Left ventricle myocardium inferior (tissue), 1 donor: Measurements from ENCODE around the gene G6PC3. TPM values are rescaled to one million over a fixed set of nuclear protein-coding genes. Genes with fewer than 3 reads are reported as not detected.
"Not testable (repeated sequence)": the region's sequence is repeated elsewhere in the genome, so short reads cannot be mapped to it uniquely, and the experiment has no call there.

ENCODE experiments used
- DNase-seq: peaks from one replicate; pipeline ENCODE4 v3.0.0-alpha.2; 2020
- H3K27ac ChIP-seq: fragments of 200-600 bp; replicated peaks from 2 replicates; pipeline ENCODE4 v1.8.0; 2021
- H3K27me3 ChIP-seq: fragments of 200-600 bp; 2 replicates; pipeline ENCODE4 v1.8.0; 2021; ENCODE audit warnings: low read depth
- H3K36me3 ChIP-seq: fragments of 200-600 bp; 2 replicates; pipeline ENCODE4 v1.8.0; 2021
- H3K4me1 ChIP-seq: fragments of 200-600 bp; 2 replicates; pipeline ENCODE4 v1.8.0; 2021
- H3K4me3 ChIP-seq: fragments of 200-600 bp; 2 replicates; pipeline ENCODE4 v1.8.0; 2021; ENCODE audit warnings: mild to moderate bottlenecking, moderate library complexity
- H3K9me3 ChIP-seq: fragments of 200-600 bp; replicated peaks from 2 replicates; pipeline ENCODE4 v1.8.0; 2021
- intact Hi-C: fragments of 100-400 bp; cut with micrococcal nuclease; formaldehyde crosslinking; loops from one replicate; pipeline ENCODE4 v1.11.0; 2022
- total RNA-seq: library from RNA; stranded (reverse); fragmentation: NEBNext Ultra II Directional; extraction: Animal tissue kit (Norgen Biotek cat#: 25700); gene quantifications from one replicate; pipeline ENCODE4 v1.2.1, GENCODE V29; 2021
- TF ChIP-seq, protein P1 (sequence below): fragments of 200-600 bp; IDR thresholded peaks from 2 replicates; pipeline ENCODE4 v1.8.0; 2021; ENCODE audit warnings: antibody characterized with exemption, mild to moderate bottlenecking, borderline replicate concordance
- donor health status: DM: no; HTN: yes; CAD: no; lungs with severe emphysema.

G6PC3 gene
- total RNA-seq, 1 donor from 2014 or later, result 29.3 TPM

- TF ChIP-seq, protein P1, sequence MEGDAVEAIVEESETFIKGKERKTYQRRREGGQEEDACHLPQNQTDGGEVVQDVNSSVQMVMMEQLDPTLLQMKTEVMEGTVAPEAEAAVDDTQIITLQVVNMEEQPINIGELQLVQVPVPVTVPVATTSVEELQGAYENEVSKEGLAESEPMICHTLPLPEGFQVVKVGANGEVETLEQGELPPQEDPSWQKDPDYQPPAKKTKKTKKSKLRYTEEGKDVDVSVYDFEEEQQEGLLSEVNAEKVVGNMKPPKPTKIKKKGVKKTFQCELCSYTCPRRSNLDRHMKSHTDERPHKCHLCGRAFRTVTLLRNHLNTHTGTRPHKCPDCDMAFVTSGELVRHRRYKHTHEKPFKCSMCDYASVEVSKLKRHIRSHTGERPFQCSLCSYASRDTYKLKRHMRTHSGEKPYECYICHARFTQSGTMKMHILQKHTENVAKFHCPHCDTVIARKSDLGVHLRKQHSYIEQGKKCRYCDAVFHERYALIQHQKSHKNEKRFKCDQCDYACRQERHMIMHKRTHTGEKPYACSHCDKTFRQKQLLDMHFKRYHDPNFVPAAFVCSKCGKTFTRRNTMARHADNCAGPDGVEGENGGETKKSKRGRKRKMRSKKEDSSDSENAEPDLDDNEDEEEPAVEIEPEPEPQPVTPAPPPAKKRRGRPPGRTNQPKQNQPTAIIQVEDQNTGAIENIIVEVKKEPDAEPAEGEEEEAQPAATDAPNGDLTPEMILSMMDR, result no peak
- peaks cover 41% of the 10 kb centered on the region for H3K36me3 ChIP-seq
- no peak for DNase-seq
- no peaks in the 10 kb centered on the region for H3K27me3 ChIP-seq
- peak overlapping the region; percentile 58 for H3K4me3 ChIP-seq
- no peaks in the 10 kb centered on the region for H3K9me3 ChIP-seq
- peak overlapping the region; percentile 94 for H3K27ac ChIP-seq
- H3K4me1 ChIP-seq, result peaks cover 64% of the 10 kb centered on the region
- intact Hi-C loops, result no loop called here
These were observed 24.3 kb downstream of the G6PC3 start for GRCh38 chr17:44094701-44095387.

DNA sequence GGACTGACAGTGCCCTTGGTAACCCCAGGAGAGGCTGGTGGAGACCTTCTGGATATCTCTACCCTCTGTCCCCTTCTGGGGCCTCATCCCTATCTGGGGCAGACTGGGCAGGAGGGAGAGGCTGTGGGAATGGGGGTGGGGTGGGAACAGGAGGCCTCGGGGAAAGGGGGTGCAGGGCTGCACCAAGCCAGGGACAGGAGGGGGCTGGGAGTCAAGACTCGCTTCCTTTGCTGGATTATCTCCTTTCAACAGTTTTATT is 24.8 kb downstream of the G6PC3 start:
- Histone ChIP-seq H3K27me3 (no peaks in the 10 kb centered on the region), H3K9me3 (no peaks in the 10 kb centered on the region), H3K36me3 (peaks cover 36% of the 10 kb centered on the region), H3K27ac (peak overlapping the region; percentile 94), H3K4me3 (peak overlapping the region; percentile 58), H3K4me1 (peaks cover 69% of the 10 kb centered on the region)
- TF ChIP-seq, protein P1, result no peak
- no peak for DNase-seq
- intact Hi-C loops, result no loop called here

DNA sequence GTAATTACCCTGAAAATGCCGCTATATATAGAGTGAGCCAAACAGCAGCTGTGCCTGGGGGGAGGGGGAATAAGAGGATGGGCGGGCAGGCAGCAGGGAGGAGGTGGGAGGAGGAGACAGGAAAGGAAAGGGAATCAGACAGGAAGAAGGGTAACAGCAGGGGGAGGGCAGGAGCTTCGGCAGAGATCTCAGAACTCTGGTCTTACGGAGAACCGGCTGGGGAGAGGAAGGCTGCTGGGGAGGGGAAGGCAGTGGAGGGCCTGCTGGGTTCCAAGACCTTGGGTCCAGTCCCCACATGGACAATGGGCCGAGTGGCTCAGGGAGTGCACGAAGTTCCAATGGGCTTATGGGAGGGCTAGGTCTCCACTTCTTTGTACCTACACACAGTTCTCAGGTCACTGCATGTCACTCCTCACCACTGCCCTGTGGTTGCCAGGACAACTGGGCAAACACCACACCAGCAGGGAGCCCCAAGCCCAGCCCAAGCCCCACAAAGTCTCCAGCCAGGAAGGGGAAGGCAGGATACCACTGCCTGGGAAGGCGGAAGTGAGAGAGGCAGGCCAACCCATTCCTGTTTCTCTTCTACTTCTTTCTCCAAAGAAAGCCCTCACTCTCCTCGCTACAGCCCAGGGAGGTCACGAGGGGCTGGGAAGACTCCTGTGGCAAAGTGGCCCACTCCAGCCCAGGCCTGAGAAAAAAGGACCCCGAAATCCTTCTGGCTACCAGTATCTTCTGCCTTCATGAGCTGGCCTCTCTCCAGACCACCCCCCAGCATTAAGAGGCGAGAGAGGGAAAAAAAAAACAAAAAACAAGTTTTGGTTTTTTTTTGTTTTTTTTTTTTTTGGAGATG is 25.3 kb downstream of the G6PC3 start:
- Histone ChIP-seq H3K4me3 (peak overlapping the region; percentile 58), H3K27me3 (no peaks in the 10 kb centered on the region), H3K36me3 (peaks cover 31% of the 10 kb centered on the region), H3K9me3 (no peaks in the 10 kb centered on the region), H3K27ac (peak overlapping the region; percentile 94), H3K4me1 (peaks cover 73% of the 10 kb centered on the region)
- intact Hi-C loops, result no loop called here
- TF ChIP-seq, protein P1, result peak; percentile 29
- DNase-seq, result peak; percentile 71

DNA sequence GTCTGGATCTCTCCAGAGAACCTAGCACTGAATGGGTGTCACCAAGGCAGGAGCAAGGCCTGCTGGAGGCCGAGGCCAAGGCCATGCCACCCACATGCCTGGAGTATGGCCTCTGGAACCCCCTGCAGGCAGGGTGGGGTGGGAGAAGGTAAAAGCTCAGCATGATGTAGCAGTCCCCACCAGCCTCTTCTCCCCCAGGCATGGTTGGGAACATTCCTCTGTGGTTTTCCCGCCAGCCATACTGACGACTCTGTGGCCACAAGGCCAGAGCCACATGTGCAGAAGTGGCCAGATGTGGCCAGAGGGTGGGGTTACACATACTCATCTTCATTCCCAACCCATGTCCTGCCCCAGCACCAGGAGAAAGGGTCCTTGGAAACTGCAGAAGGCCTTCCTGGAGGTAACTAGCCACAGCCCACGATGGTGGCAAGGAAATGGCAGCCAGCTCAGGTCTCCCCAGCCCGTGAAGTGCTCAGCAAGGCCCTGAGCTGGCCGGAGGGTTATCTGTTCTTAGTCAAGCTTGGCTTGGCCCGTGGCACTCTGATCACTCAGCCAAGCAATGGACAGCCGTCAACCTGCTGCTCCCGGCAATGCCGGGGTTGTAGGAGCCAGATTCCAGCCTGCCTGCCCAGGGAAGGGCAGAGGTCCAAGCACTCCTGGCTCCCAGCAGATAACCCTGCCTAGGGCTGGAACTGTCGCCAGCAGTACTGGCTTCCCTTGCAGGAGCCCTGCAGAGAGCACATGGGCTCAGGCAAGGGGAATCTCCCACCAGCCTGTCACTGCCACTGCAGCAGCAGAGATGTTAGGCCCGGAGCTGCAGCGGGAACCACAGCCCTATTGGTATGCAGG is 26.8 kb downstream of the G6PC3 start:
- peak; percentile 79 for DNase-seq
- Histone ChIP-seq H3K27me3 (no peaks in the 10 kb centered on the region), H3K4me1 (peaks cover 88% of the 10 kb centered on the region), H3K27ac (peak overlapping the region; percentile 94), H3K9me3 (no peaks in the 10 kb centered on the region), H3K4me3 (peak overlapping the region; percentile 58), H3K36me3 (peaks cover 16% of the 10 kb centered on the region)
- TF ChIP-seq, protein P1, result no peak
- intact Hi-C loops, result no loop called here

DNA sequence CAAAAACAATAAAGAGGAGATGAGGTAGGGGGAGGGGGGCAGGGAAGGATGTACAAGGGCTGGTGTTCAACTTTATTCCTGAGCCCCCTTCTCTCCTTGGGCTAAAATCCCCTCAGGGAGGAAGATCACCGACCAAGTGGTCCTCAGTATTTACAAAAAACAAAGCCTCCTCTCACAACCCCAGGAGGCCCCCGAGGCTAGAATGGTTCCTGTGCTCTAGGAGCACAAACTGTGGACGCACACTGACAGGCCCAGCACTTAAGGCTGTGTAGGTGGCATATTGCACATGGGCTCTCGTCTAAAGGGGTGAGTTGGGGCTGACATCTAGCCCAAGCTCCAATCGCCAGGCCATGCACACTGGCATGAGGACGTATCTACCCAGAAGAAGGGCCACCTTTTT is 31.3 kb downstream of the G6PC3 start:
- H3K4me3 ChIP-seq, H3K36me3 ChIP-seq, H3K27me3 ChIP-seq, H3K9me3 ChIP-seq, DNase-seq, intact Hi-C loops: not testable (repeated sequence)
- peak overlapping the region; percentile 75 for H3K27ac ChIP-seq
- peaks cover 99% of the 10 kb centered on the region for H3K4me1 ChIP-seq
